Measurements from ENCODE around the gene TANC2. TPM values are rescaled to one million over a fixed set of nuclear protein-coding genes. Genes with fewer than 3 reads are reported as not detected.

The TANC2 gene
- total RNA-seq, 5 donors from 2014 or later (not counting 1 experiment from before 2014, with no cell fraction given), result 20.3 to 39.5 (median 25.5) TPM

- Mint-ChIP-seq H3K4me1 (peaks cover 0 to 13% (median 12%) of the 10 kb centered on the region in 3 donors), H3K4me3 (no peak overlapping the region), H3K9me3 (peaks cover 9 to 16% (median 9%) of the 10 kb centered on the region in 3 donors), H3K27ac (no peak overlapping the region), H3K36me3 (peaks cover 14% of the 10 kb centered on the region), H3K27me3 (no peaks in the 10 kb centered on the region)
- H3K4me1 ChIP-seq (ENCODE audit: control insufficient read depth in 1 of 2, extremely low read depth in 1 of 2, insufficient read depth in 2 of 2, low read length in 2 of 2), result peaks cover 0 to 4% of the 10 kb centered on the region in 2 experiments
- ChIA-PET CTCF (interaction anchor here in 1 of 2 donors (0.6 kb wide), 1 partner anchor 232 kb away, joined by 3 read pairs; no protein-coding TSS in a partner anchor), POLR2A (interaction anchor here in 1 of 2 donors (0.7 to 0.9 kb wide), 2 partner anchors 11 to 315 kb away, joined by 3 to 4 read pairs; no protein-coding TSS in a partner anchor)
- no peak overlapping the region for H3K27ac ChIP-seq (ENCODE audit: low read length)
- no peaks in the 10 kb centered on the region for H3K27me3 ChIP-seq (replicated peaks in 1 of 2; ENCODE audit: control insufficient read depth in 2 of 2, extremely low read depth in 1 of 2, insufficient read depth in 2 of 2, low read length in 1 of 2)
- WGBS (ENCODE audit: insufficient coverage), result no CpG with 5 or more reads among the region's 5 CpGs
- no peaks in the 10 kb centered on the region for H3K9me3 ChIP-seq
- no peak overlapping the region for H3K4me3 ChIP-seq (ENCODE audit: control insufficient read depth in 1 of 2, extremely low read depth in 1 of 2, low read length in 1 of 2)
- no peak for ATAC-seq (replicated peaks in 1 of 4)
- DNase-seq, result no peak
- no peaks in the 10 kb centered on the region for H3K36me3 ChIP-seq (ENCODE audit: control insufficient read depth in 2 of 2, extremely low read depth in 1 of 2, insufficient read depth in 1 of 2, low read length in 1 of 2)
Measured at GRCh38 chr17:62989501-62989900, 23.5 kb downstream of the TANC2 start.

GRCh38 chr17:62994931-62995330 lies 28.9 kb downstream of the TANC2 start:
- H3K36me3 ChIP-seq (ENCODE audit: control insufficient read depth in 2 of 2, extremely low read depth in 1 of 2, insufficient read depth in 1 of 2, low read length in 1 of 2), result no peaks in the 10 kb centered on the region
- no peak for ATAC-seq (replicated peaks in 1 of 4)
- Mint-ChIP-seq H3K36me3 (peaks cover 13% of the 10 kb centered on the region), H3K9me3 (peaks cover 0 to 6% (median 0%) of the 10 kb centered on the region in 3 donors), H3K27ac (no peak overlapping the region), H3K4me3 (no peak overlapping the region), H3K27me3 (no peaks in the 10 kb centered on the region), H3K4me1 (peaks cover 15 to 21% (median 18%) of the 10 kb centered on the region in 3 donors)
- CTCF ChIA-PET, result interaction anchor here (0.6 to 1.6 kb wide), 3 partner anchors 412 to 879 kb away, joined by 3 to 11 read pairs (median 3); no protein-coding TSS in a partner anchor
- POLR2A ChIA-PET, result no interaction called here
- H3K27ac ChIP-seq (ENCODE audit: low read length), result no peak overlapping the region
- H3K9me3 ChIP-seq, result no peaks in the 10 kb centered on the region
- H3K4me3 ChIP-seq (ENCODE audit: control insufficient read depth in 1 of 2, extremely low read depth in 1 of 2, low read length in 1 of 2), result no peak overlapping the region
- WGBS (ENCODE audit: insufficient coverage), result 100% methylated on average over 1 of the region's 4 CpGs
- DNase-seq, result no peak
- peaks cover 0 to 4% of the 10 kb centered on the region in 2 experiments for H3K4me1 ChIP-seq (ENCODE audit: control insufficient read depth in 1 of 2, extremely low read depth in 1 of 2, insufficient read depth in 2 of 2, low read length in 2 of 2)
- no peaks in the 10 kb centered on the region for H3K27me3 ChIP-seq (replicated peaks in 1 of 2; ENCODE audit: control insufficient read depth in 2 of 2, extremely low read depth in 1 of 2, insufficient read depth in 2 of 2, low read length in 1 of 2)

- H3K4me3 ChIP-seq (ENCODE audit: control insufficient read depth in 1 of 2, extremely low read depth in 1 of 2, low read length in 1 of 2), result no peak overlapping the region
- H3K27ac ChIP-seq (ENCODE audit: low read length), result no peak overlapping the region
- no peaks in the 10 kb centered on the region for H3K36me3 ChIP-seq (ENCODE audit: control insufficient read depth in 2 of 2, extremely low read depth in 1 of 2, insufficient read depth in 1 of 2, low read length in 1 of 2)
- Mint-ChIP-seq H3K36me3 (peaks cover 13% of the 10 kb centered on the region), H3K9me3 (peaks cover 0 to 6% (median 0%) of the 10 kb centered on the region in 3 donors), H3K27ac (no peak overlapping the region), H3K4me3 (no peak overlapping the region), H3K4me1 (peaks cover 13 to 21% (median 18%) of the 10 kb centered on the region in 3 donors), H3K27me3 (no peaks in the 10 kb centered on the region)
- ATAC-seq (replicated peaks in 1 of 4) (no peak), DNase-seq (peak in 6 of 35 experiments; percentile 2 to 30 (median 11))
- WGBS (ENCODE audit: insufficient coverage), result 71% methylated on average over 3 of the region's 3 CpGs
- CTCF ChIA-PET, result interaction anchor here (0.7 to 1.6 kb wide), 3 partner anchors 390 to 412 kb away, joined by 3 to 11 read pairs (median 3); no protein-coding TSS in a partner anchor
- H3K9me3 ChIP-seq, result no peaks in the 10 kb centered on the region
- H3K4me1 ChIP-seq (ENCODE audit: control insufficient read depth in 1 of 2, extremely low read depth in 1 of 2, insufficient read depth in 2 of 2, low read length in 2 of 2), result peaks cover 0 to 4% of the 10 kb centered on the region in 2 experiments
- no peaks in the 10 kb centered on the region for H3K27me3 ChIP-seq (replicated peaks in 1 of 2; ENCODE audit: control insufficient read depth in 2 of 2, extremely low read depth in 1 of 2, insufficient read depth in 2 of 2, low read length in 1 of 2)
- POLR2A ChIA-PET, result no interaction called here
Measured at GRCh38 chr17:62995377-62995885, 29.4 kb downstream of the TANC2 start.

GRCh38 chr17:62996221-62996620 lies 30.2 kb downstream of the TANC2 start:
- no peaks in the 10 kb centered on the region for H3K9me3 ChIP-seq
- ATAC-seq (replicated peaks in 1 of 4) (no peak), DNase-seq (no peak)
- ChIA-PET CTCF (interaction anchor here in 1 of 2 donors (0.7 to 1.6 kb wide), 2 partner anchors 389 to 411 kb away, joined by 3 to 11 read pairs; no protein-coding TSS in a partner anchor), POLR2A (no interaction called here)
- peaks cover 0 to 4% of the 10 kb centered on the region in 2 experiments for H3K4me1 ChIP-seq (ENCODE audit: control insufficient read depth in 1 of 2, extremely low read depth in 1 of 2, insufficient read depth in 2 of 2, low read length in 2 of 2)
- H3K4me1 Mint-ChIP-seq, result peaks cover 8 to 21% (median 18%) of the 10 kb centered on the region in 3 donors
- H3K36me3 Mint-ChIP-seq, result peaks cover 10% of the 10 kb centered on the region
- 100% methylated on average over 1 of the region's 8 CpGs for WGBS (ENCODE audit: insufficient coverage)
- no peaks in the 10 kb centered on the region for H3K27me3 ChIP-seq (replicated peaks in 1 of 2; ENCODE audit: control insufficient read depth in 2 of 2, extremely low read depth in 1 of 2, insufficient read depth in 2 of 2, low read length in 1 of 2)
- peaks cover 0 to 6% (median 0%) of the 10 kb centered on the region in 3 donors for H3K9me3 Mint-ChIP-seq
- no peaks in the 10 kb centered on the region for H3K36me3 ChIP-seq (ENCODE audit: control insufficient read depth in 2 of 2, extremely low read depth in 1 of 2, insufficient read depth in 1 of 2, low read length in 1 of 2)
- no peak overlapping the region for H3K4me3 Mint-ChIP-seq
- no peak overlapping the region for H3K27ac ChIP-seq (ENCODE audit: low read length)
- no peaks in the 10 kb centered on the region for H3K27me3 Mint-ChIP-seq
- H3K4me3 ChIP-seq (ENCODE audit: control insufficient read depth in 1 of 2, extremely low read depth in 1 of 2, low read length in 1 of 2), result no peak overlapping the region
- H3K27ac Mint-ChIP-seq, result no peak overlapping the region

- Histone ChIP-seq H3K27ac (ENCODE audit: low read length) (no peak overlapping the region), H3K36me3 (ENCODE audit: control insufficient read depth in 2 of 2, extremely low read depth in 1 of 2, insufficient read depth in 1 of 2, low read length in 1 of 2) (no peaks in the 10 kb centered on the region), H3K9me3 (no peaks in the 10 kb centered on the region), H3K27me3 (replicated peaks in 1 of 2; ENCODE audit: control insufficient read depth in 2 of 2, extremely low read depth in 1 of 2, insufficient read depth in 2 of 2, low read length in 1 of 2) (no peaks in the 10 kb centered on the region), H3K4me3 (ENCODE audit: control insufficient read depth in 1 of 2, extremely low read depth in 1 of 2, low read length in 1 of 2) (no peak overlapping the region), H3K4me1 (ENCODE audit: control insufficient read depth in 1 of 2, extremely low read depth in 1 of 2, insufficient read depth in 2 of 2, low read length in 2 of 2) (peaks cover 0 to 4% of the 10 kb centered on the region in 2 experiments)
- no peak overlapping the region for H3K27ac Mint-ChIP-seq
- DNase-seq (no peak), ATAC-seq (replicated peaks in 1 of 4) (no peak)
- H3K9me3 Mint-ChIP-seq, result peaks cover 0 to 12% (median 0%) of the 10 kb centered on the region in 3 donors
- no peak overlapping the region for H3K4me3 Mint-ChIP-seq
- peaks cover 8 to 18% (median 17%) of the 10 kb centered on the region in 3 donors for H3K4me1 Mint-ChIP-seq
- no CpG with 5 or more reads among the region's 1 CpG for WGBS (ENCODE audit: insufficient coverage)
- peaks cover 16% of the 10 kb centered on the region for H3K36me3 Mint-ChIP-seq
- ChIA-PET CTCF (no interaction called here), POLR2A (no interaction called here)
- H3K27me3 Mint-ChIP-seq, result no peaks in the 10 kb centered on the region
Measured at GRCh38 chr17:62998166-62998565, 32.1 kb downstream of the TANC2 start.

- Histone ChIP-seq H3K27me3 (replicated peaks in 1 of 2; ENCODE audit: control insufficient read depth in 2 of 2, extremely low read depth in 1 of 2, insufficient read depth in 2 of 2, low read length in 1 of 2) (no peaks in the 10 kb centered on the region), H3K4me1 (ENCODE audit: control insufficient read depth in 1 of 2, extremely low read depth in 1 of 2, insufficient read depth in 2 of 2, low read length in 2 of 2) (peaks cover 0 to 4% of the 10 kb centered on the region in 2 experiments), H3K27ac (ENCODE audit: low read length) (no peak overlapping the region), H3K4me3 (ENCODE audit: control insufficient read depth in 1 of 2, extremely low read depth in 1 of 2, low read length in 1 of 2) (no peak overlapping the region), H3K36me3 (ENCODE audit: control insufficient read depth in 2 of 2, extremely low read depth in 1 of 2, insufficient read depth in 1 of 2, low read length in 1 of 2) (no peaks in the 10 kb centered on the region), H3K9me3 (no peaks in the 10 kb centered on the region)
- Mint-ChIP-seq H3K4me3 (no peak overlapping the region), H3K9me3 (peaks cover 0 to 12% (median 0%) of the 10 kb centered on the region in 3 donors), H3K27ac (no peak overlapping the region), H3K4me1 (peaks cover 8 to 22% (median 18%) of the 10 kb centered on the region in 3 donors), H3K27me3 (no peaks in the 10 kb centered on the region), H3K36me3 (peaks cover 16% of the 10 kb centered on the region)
- ChIA-PET CTCF (no interaction called here), POLR2A (no interaction called here)
- DNase-seq (no peak), ATAC-seq (replicated peaks in 1 of 4) (no peak)
- 100% methylated on average over 1 of the region's 1 CpG for WGBS (ENCODE audit: insufficient coverage)
Measured at GRCh38 chr17:62998665-62999393, 32.8 kb downstream of the TANC2 start.
